Thoracic aorta (tissue), 2 donors: Measurements from ENCODE around the gene TKFC. TPM values are rescaled to one million over a fixed set of nuclear protein-coding genes. Genes with fewer than 3 reads are reported as not detected.

Source experiments
- ATAC-seq: fragments of 150-250 bp; one replicate; pipeline ENCODE4 v1.8.0; 2017; ENCODE audit warnings: low read depth; ENCODE audit not compliant: insufficient number of reproducible peaks, low FRiP score
- DNase-seq: peaks from one replicate; pipeline ENCODE4 v3.0.0-alpha.2; 2020; ENCODE audit warnings: low spot score
- H3K27ac ChIP-seq, 2 donors: fragments of 200-600 bp; sonication (generic); 1 replicate in 1 of 2; 2 replicates in 1 of 2; pipeline ENCODE4 v1.5.1; 2016; ENCODE audit warnings: mild to moderate bottlenecking in 2 of 2, moderate library complexity in 2 of 2
- H3K27me3 ChIP-seq: fragments of 200-600 bp; sonication (generic); replicated peaks from 2 replicates; pipeline ENCODE4 v1.6.0; 2016; ENCODE audit warnings: mild to moderate bottlenecking; ENCODE audit not compliant: insufficient read depth
- H3K36me3 ChIP-seq: fragments of 200-600 bp; sonication (generic); one replicate; pipeline ENCODE4 v1.5.1; 2016
- H3K4me1 ChIP-seq, 2 donors: fragments of 200-600 bp; sonication (generic); 1 replicate in 1 of 2; 2 replicates in 1 of 2; pipeline versions ENCODE4 v1.5.1 to v1.6.0; 2016; ENCODE audit warnings: low read depth in 2 of 2, mild to moderate bottlenecking in 1 of 2; ENCODE audit not compliant: control insufficient read depth in 1 of 2
- H3K4me3 ChIP-seq: fragments of 200-600 bp; sonication (generic); 2 replicates; pipeline ENCODE4 v1.5.1; 2016; ENCODE audit warnings: mild to moderate bottlenecking
- H3K9me3 ChIP-seq: fragments of 200-600 bp; sonication (generic); 2 replicates; pipeline ENCODE4 v1.5.1; 2016
- total RNA-seq, 2 donors: library from RNA; depleted of rRNA; stranded (reverse); fragments of >200 nt; gene quantifications; one replicate each; pipeline versions ENCODE4 v1.1.0 to v1.2.3, GENCODE V29; 2016
- TF ChIP-seq, protein P1 (sequence below): fragments of 200-600 bp; sonication (generic); IDR thresholded peaks from one replicate; pipeline ENCODE4 v1.5.1; 2019; ENCODE audit warnings: antibody characterized with exemption

TKFC gene
- total RNA-seq, 2 donors from 2014 or later, result 22.5 to 29.2 TPM

DNA sequence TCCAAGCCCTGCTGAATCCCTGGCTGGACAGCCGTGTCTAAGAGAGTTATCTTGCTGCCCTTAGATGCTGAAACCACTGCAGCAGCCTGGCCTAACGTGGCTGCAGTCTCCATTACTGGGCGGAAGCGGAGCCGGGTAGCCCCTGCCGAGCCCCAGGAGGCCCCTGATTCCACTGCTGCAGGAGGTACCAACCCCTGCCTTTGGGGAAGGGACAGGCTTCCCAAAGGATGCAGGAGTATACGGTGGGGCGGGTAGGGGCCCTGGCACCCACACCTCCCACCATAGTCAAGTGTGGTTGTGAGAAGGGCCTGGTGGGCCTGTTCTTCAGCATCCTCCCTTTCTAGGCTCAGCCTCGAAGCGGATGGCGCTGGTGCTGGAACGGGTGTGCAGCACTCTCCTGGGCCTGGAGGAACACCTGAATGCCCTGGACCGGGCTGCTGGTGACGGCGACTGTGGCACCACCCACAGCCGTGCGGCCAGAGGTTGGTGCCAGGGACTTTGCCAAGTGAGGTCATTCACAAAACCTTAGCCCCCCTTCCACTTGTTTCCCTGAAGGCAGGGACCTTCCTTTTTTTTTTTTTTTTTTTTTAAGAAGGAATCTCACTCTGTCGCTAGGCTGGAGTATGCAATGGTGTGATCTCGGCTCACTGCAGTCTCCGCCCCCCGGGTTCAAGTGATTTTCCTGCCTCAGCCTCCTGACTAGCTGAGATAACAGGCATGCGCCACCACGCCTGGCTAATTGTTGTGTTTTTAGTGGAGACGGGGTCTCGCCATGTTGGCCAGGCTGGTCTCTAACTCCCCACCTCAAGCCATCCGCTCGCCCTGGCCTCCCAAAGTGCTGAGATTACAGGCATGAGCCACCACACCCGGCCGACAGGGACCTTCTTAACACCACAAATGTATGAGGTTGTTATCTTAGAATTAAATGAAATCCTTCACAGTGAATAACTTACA is 11.0 kb downstream of the TKFC start:
- H3K4me1 ChIP-seq, result no peaks in the 10 kb centered on the region
- TF ChIP-seq, protein P1, sequence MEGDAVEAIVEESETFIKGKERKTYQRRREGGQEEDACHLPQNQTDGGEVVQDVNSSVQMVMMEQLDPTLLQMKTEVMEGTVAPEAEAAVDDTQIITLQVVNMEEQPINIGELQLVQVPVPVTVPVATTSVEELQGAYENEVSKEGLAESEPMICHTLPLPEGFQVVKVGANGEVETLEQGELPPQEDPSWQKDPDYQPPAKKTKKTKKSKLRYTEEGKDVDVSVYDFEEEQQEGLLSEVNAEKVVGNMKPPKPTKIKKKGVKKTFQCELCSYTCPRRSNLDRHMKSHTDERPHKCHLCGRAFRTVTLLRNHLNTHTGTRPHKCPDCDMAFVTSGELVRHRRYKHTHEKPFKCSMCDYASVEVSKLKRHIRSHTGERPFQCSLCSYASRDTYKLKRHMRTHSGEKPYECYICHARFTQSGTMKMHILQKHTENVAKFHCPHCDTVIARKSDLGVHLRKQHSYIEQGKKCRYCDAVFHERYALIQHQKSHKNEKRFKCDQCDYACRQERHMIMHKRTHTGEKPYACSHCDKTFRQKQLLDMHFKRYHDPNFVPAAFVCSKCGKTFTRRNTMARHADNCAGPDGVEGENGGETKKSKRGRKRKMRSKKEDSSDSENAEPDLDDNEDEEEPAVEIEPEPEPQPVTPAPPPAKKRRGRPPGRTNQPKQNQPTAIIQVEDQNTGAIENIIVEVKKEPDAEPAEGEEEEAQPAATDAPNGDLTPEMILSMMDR, result no peak
- no peak for ATAC-seq
- H3K9me3 ChIP-seq, result no peaks in the 10 kb centered on the region
- no peak overlapping the region for H3K4me3 ChIP-seq
- no peaks in the 10 kb centered on the region for H3K27me3 ChIP-seq
- peaks cover 8% of the 10 kb centered on the region for H3K36me3 ChIP-seq
- no peak overlapping the region for H3K27ac ChIP-seq
- DNase-seq, result no peak

GRCh38 chr11:61345170-61345610 is 12.2 kb downstream of the TKFC start:
- H3K4me3 ChIP-seq, result no peak overlapping the region
- H3K9me3 ChIP-seq, result no peaks in the 10 kb centered on the region
- DNase-seq (no peak), ATAC-seq (no peak)
- H3K27me3 ChIP-seq, result no peaks in the 10 kb centered on the region
- peaks cover 13% of the 10 kb centered on the region for H3K36me3 ChIP-seq
- no peak overlapping the region for H3K27ac ChIP-seq
- no peaks in the 10 kb centered on the region for H3K4me1 ChIP-seq
- TF ChIP-seq, protein P1, result no peak

DNA sequence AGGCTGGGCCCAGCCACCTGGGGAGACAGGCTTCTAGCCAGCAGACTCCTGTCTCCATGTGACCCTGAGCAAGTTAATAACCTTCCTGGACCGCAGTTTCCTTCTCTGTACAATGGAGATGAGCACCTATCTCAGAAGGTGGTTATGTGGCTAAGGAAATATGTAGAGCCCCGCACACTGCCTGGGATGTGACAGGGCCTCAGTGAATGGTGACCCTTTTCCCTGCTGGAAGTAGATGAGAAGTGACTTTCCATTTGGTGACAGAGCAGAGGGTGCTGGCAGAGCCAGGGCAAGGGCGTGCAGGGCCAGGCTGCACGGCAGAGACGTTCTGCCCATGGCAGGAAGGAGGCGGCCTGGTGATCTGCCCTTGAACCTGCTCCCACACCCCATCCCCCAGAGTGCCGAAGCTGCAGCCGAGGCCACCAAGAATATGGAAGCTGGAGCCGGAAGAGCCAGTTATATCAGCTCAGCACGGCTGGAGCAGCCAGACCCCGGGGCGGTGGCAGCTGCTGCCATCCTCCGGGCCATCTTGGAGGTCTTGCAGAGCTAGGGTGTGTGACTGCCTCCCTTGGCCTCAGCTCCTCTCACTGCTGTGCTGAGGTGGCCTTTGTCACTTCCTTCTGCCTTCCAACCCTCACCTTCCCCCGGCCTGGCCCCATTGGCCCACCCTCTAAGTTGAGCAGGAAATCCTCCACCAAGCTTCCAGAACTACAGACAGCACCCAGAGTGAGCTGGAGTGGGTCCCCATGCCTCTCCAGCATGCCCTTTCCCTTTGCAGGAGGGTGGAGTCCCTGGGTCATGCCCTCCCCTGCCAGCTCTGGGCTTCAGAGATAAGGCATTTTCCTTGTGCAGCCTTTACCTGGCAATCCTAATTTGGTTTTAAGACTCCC is 13.2 kb downstream of the TKFC start:
- H3K27ac ChIP-seq, result no peak overlapping the region
- TF ChIP-seq, protein P1, result no peak
- no peaks in the 10 kb centered on the region for H3K9me3 ChIP-seq
- H3K4me1 ChIP-seq, result no peaks in the 10 kb centered on the region
- DNase-seq, result no peak
- no peaks in the 10 kb centered on the region for H3K27me3 ChIP-seq
- no peak for ATAC-seq
- H3K36me3 ChIP-seq, result peaks cover 21% of the 10 kb centered on the region
- no peak overlapping the region for H3K4me3 ChIP-seq

DNA sequence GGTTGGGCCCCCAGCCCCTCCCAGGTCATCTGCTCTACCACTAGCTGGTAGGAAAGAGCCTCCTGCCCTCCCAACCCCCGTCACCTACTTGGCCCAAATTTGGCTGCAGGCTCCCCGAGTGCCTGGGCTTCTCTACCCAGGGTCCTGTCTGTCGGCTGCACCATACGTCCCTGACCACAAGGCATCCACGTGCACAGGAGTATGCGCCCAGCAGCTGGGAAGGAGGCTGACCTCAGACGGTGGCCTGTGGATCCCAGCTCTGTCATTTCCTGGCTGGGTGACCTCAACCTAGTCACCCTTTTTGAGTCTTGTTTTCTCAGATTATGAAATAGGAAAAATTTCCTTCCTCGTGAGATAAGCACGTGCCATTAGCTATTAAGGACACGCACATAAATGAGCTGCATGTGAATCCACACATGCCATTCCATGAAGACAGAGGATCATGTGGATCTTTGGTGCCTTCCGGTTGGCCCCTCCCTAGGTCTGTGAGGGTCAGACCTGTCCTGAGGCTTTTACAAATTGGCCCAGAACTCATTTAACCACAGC is 15.0 kb downstream of the TKFC start:
- TF ChIP-seq, protein P1, result no peak
- Histone ChIP-seq H3K36me3 (peaks cover 16% of the 10 kb centered on the region), H3K27ac (no peak overlapping the region), H3K27me3 (no peaks in the 10 kb centered on the region), H3K4me3 (no peak overlapping the region), H3K9me3 (no peaks in the 10 kb centered on the region), H3K4me1 (no peaks in the 10 kb centered on the region)
- no peak for DNase-seq
- peak; percentile 28 for ATAC-seq
